Ammon's horn (tissue), 1 donor: ENCODE results near the gene WDR7.

Experiments
- DNase-seq: peaks from one replicate; pipeline ENCODE4 v3.0.0-alpha.2; 2016; ENCODE audit warnings: low spot score

Gene WDR7

GRCh38 chr18:56722518-56722917, 71.4 kb downstream of the WDR7 start:
- DNase-seq, result no peak

GRCh38 chr18:56723068-56723467, 71.9 kb downstream of the WDR7 start:
- DNase-seq, result no peak

- DNase-seq, result no peak
These were observed 72.5 kb downstream of the WDR7 start for GRCh38 chr18:56723706-56724105.

- DNase-seq, result no peak
These were observed 75.7 kb downstream of the WDR7 start for GRCh38 chr18:56726906-56727305.

GRCh38 chr18:56727399-56727798, 76.2 kb downstream of the WDR7 start:
- no peak for DNase-seq

GRCh38 chr18:56728741-56729140, 77.6 kb downstream of the WDR7 start:
- DNase-seq, result no peak

GRCh38 chr18:56738184-56738583, 87.0 kb downstream of the WDR7 start:
- peak; percentile 14 for DNase-seq

GRCh38 chr18:56739731-56740130, 88.6 kb downstream of the WDR7 start:
- DNase-seq, result no peak

GRCh38 chr18:56740645-56741044, 89.5 kb downstream of the WDR7 start:
- no peak for DNase-seq

GRCh38 chr18:56741685-56742084, 90.5 kb downstream of the WDR7 start:
- DNase-seq, result no peak

GRCh38 chr18:56743115-56743514, 92.0 kb downstream of the WDR7 start:
- DNase-seq, result no peak

- DNase-seq, result no peak
These were observed 96.0 kb downstream of the WDR7 start for GRCh38 chr18:56747032-56747658.

- DNase-seq, result no peak
These were observed 96.7 kb downstream of the WDR7 start for GRCh38 chr18:56747857-56748256.

- DNase-seq, result peak; percentile 52
These were observed 97.6 kb downstream of the WDR7 start for GRCh38 chr18:56748698-56749268.

GRCh38 chr18:56756966-56757365, 105.8 kb downstream of the WDR7 start:
- DNase-seq, result peak; percentile 67

GRCh38 chr18:56770097-56770496, 118.9 kb downstream of the WDR7 start:
- no peak for DNase-seq

GRCh38 chr18:56770873-56771272, 119.7 kb downstream of the WDR7 start:
- DNase-seq, result no peak

- no peak for DNase-seq
These were observed 124.5 kb downstream of the WDR7 start for GRCh38 chr18:56775701-56776100.

GRCh38 chr18:56787390-56787789, 136.2 kb downstream of the WDR7 start:
- DNase-seq, result no peak

GRCh38 chr18:56789004-56789888, 138.1 kb downstream of the WDR7 start:
- DNase-seq, result no peak

- no peak for DNase-seq
These were observed 138.7 kb downstream of the WDR7 start for GRCh38 chr18:56789889-56790180.

GRCh38 chr18:56795381-56795780, 144.2 kb downstream of the WDR7 start:
- peak; percentile 32 for DNase-seq

GRCh38 chr18:56799756-56800155, 148.6 kb downstream of the WDR7 start:
- DNase-seq, result no peak
